Astrocyte (in vitro differentiated cells and primary cell): Measurements from ENCODE around the gene AP1S2.

Experiments
- CTCF ChIP-seq: IDR thresholded peaks from 2 replicates; pipeline ENCODE4 v1.5.1; 2011; ENCODE audit warnings: low read depth, mild to moderate bottlenecking, inconsistent platforms, low read length, moderate library complexity; ENCODE audit not compliant: insufficient read depth
- EZH2 ChIP-seq: IDR thresholded peaks from 2 replicates; pipeline ENCODE4 v1.6.1; 2012; ENCODE audit warnings: mild to moderate bottlenecking, low read length, inconsistent platforms; ENCODE audit not compliant: insufficient read depth

- no peak for TF ChIP-seq CTCF
- no peak for TF ChIP-seq EZH2
These were observed 9.4 kb upstream of the AP1S2 start for GRCh38 chrX:15864023-15864422.
